ENCODE measurements around the gene PSD2. TPM values are rescaled to one million over a fixed set of nuclear protein-coding genes. Genes with fewer than 3 reads are reported as not detected.
"Not testable (repeated sequence)": the region's sequence is repeated elsewhere in the genome, so short reads cannot be mapped to it uniquely, and the experiment has no call there.

Gene PSD2
- polyA plus RNA-seq, 3 donors, result not detected

DNA sequence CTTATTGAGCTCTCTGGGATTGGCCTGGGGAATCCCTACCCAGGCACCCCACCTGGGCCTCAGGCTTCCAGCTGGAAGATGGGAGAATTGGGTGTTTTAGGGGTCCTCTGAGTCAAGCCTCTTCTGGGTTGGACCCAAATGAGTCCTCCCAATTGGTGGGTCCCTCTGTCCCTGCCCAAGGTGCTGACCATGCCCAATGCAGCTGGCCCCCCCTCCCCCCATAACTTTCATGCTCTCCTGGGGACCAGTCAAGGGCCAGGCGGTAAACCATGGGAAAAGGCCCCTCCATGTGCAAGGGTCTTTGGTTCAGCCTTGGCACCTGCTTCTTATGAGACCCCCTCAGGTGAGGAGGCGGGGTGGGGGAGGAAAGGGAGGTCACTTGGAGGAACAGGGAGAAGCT, 3.4 kb upstream of the PSD2 start:
- H3K36me3 Mint-ChIP-seq, result no peaks in the 10 kb centered on the region
- H3K27me3 Mint-ChIP-seq (ENCODE audit: low read depth in 3 of 3), result peaks cover 60 to 87% (median 65%) of the 10 kb centered on the region in 3 donors
- H3K4me3 Mint-ChIP-seq, result no peak overlapping the region
- no peak overlapping the region for H3K27ac Mint-ChIP-seq
- Histone ChIP-seq H3K9ac (ENCODE audit: insufficient read depth, low read length, poor library complexity, severe bottlenecking) (no peak overlapping the region), H3K4me1 (ENCODE audit: control insufficient read depth in 1 of 2, insufficient read depth in 2 of 2, low read length in 2 of 2) (peaks cover 0 to 10% of the 10 kb centered on the region in 2 donors), H3K9me3 (replicated peaks in 1 of 2; ENCODE audit: control insufficient read depth in 1 of 2, insufficient read depth in 1 of 2, low read length in 2 of 2) (peaks cover 0 to 16% of the 10 kb centered on the region in 2 donors), H4K20me1 (ENCODE audit: insufficient read depth, low read length) (no peaks in the 10 kb centered on the region), H3K79me2 (ENCODE audit: insufficient read depth, low read length) (no peaks in the 10 kb centered on the region), H3K27me3 (ENCODE audit: control insufficient read depth in 2 of 2, insufficient read depth in 2 of 2, low read length in 2 of 2) (peaks cover 29 to 54% of the 10 kb centered on the region in 2 donors), H2AFZ (ENCODE audit: insufficient read depth, low read depth, low read length, poor library complexity, severe bottlenecking) (no peak overlapping the region), H3K27ac (ENCODE audit: low read depth in 1 of 2, low read length in 2 of 2) (no peak overlapping the region), H3K4me2 (replicated peaks; ENCODE audit: extremely low read depth, low read length, poor library complexity, severe bottlenecking) (no peak overlapping the region), H3K36me3 (replicated peaks in 1 of 2; ENCODE audit: control insufficient read depth in 1 of 2, insufficient read depth in 2 of 2, low read length in 2 of 2) (no peaks in the 10 kb centered on the region), H3K4me3 (replicated peaks in 1 of 3; ENCODE audit: low read depth in 2 of 3, low read length in 3 of 3) (no peak overlapping the region)
- WGBS (ENCODE audit: insufficient coverage), result no CpG with 5 or more reads among the region's 2 CpGs
- intact Hi-C loops (cut with micrococcal nuclease), result loop anchor here (5.0 kb wide), 2 partner anchors 45 to 70 kb away; no protein-coding TSS in a partner anchor
- peaks cover 0 to 16% (median 4%) of the 10 kb centered on the region in 7 donors for H3K9me3 Mint-ChIP-seq
- no peak for DNase-seq
- peaks cover 5% of the 10 kb centered on the region for H3K4me1 Mint-ChIP-seq
- TF ChIP-seq, protein P1, sequence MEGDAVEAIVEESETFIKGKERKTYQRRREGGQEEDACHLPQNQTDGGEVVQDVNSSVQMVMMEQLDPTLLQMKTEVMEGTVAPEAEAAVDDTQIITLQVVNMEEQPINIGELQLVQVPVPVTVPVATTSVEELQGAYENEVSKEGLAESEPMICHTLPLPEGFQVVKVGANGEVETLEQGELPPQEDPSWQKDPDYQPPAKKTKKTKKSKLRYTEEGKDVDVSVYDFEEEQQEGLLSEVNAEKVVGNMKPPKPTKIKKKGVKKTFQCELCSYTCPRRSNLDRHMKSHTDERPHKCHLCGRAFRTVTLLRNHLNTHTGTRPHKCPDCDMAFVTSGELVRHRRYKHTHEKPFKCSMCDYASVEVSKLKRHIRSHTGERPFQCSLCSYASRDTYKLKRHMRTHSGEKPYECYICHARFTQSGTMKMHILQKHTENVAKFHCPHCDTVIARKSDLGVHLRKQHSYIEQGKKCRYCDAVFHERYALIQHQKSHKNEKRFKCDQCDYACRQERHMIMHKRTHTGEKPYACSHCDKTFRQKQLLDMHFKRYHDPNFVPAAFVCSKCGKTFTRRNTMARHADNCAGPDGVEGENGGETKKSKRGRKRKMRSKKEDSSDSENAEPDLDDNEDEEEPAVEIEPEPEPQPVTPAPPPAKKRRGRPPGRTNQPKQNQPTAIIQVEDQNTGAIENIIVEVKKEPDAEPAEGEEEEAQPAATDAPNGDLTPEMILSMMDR (IDR thresholded peaks at IDR 0.05), result no peak

DNA sequence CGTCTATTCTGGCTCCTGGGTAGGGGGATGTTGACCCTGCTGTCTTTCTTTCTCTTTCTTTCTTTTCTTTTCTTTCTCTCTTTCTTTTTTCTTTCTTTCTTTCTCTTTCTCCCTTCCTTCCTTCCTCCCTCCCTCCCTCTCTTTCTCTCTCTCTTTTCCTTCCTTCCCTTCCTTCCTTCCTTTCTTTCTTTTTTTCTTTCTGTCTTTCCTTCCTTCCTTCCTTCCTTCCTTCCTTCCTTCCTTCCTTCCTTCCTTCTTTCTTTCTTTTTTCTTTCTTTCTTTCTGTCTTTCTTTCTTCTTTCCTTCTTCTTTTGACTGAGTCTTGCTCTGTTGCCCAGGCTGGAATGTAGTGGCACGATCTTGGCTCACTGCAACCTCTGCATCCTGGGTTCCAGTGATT, 3.0 kb upstream of the PSD2 start:
- H3K9me3 ChIP-seq (replicated peaks in 1 of 2; ENCODE audit: control insufficient read depth in 1 of 2, insufficient read depth in 1 of 2, low read length in 2 of 2), result peaks cover 0 to 18% of the 10 kb centered on the region in 2 donors
- not testable (repeated sequence) for H3K36me3 ChIP-seq (replicated peaks in 1 of 2; ENCODE audit: control insufficient read depth in 1 of 2, insufficient read depth in 2 of 2, low read length in 2 of 2); H2AFZ ChIP-seq (ENCODE audit: insufficient read depth, low read depth, low read length, poor library complexity, severe bottlenecking); H3K27ac Mint-ChIP-seq; H3K4me3 ChIP-seq (replicated peaks in 1 of 3; ENCODE audit: low read depth in 2 of 3, low read length in 3 of 3); DNase-seq; H3K9ac ChIP-seq (ENCODE audit: insufficient read depth, low read length, poor library complexity, severe bottlenecking); H3K36me3 Mint-ChIP-seq; H3K4me2 ChIP-seq (replicated peaks; ENCODE audit: extremely low read depth, low read length, poor library complexity, severe bottlenecking); H4K20me1 ChIP-seq (ENCODE audit: insufficient read depth, low read length); H3K27ac ChIP-seq (ENCODE audit: low read depth in 1 of 2, low read length in 2 of 2); H3K4me1 Mint-ChIP-seq; H3K79me2 ChIP-seq (ENCODE audit: insufficient read depth, low read length); H3K4me1 ChIP-seq (ENCODE audit: control insufficient read depth in 1 of 2, insufficient read depth in 2 of 2, low read length in 2 of 2)
- Mint-ChIP-seq H3K4me3 (peak overlapping the region in 1 of 2 donors; percentile 67), H3K9me3 (peaks cover 0 to 16% (median 4%) of the 10 kb centered on the region in 7 donors), H3K27me3 (ENCODE audit: low read depth in 3 of 3) (peaks cover 62 to 89% (median 67%) of the 10 kb centered on the region in 3 donors)
- H3K27me3 ChIP-seq (ENCODE audit: control insufficient read depth in 2 of 2, insufficient read depth in 2 of 2, low read length in 2 of 2), result peaks cover 34 to 58% of the 10 kb centered on the region in 2 donors
- intact Hi-C loops (cut with micrococcal nuclease), result loop anchor here (5.0 kb wide), 2 partner anchors 45 to 70 kb away; no protein-coding TSS in a partner anchor
- 100% methylated on average over 1 of the region's 2 CpGs for WGBS (ENCODE audit: insufficient coverage)
